Measurements from ENCODE around the gene MAP3K10. TPM values are rescaled to one million over a fixed set of nuclear protein-coding genes. Genes with fewer than 3 reads are reported as not detected.

The MAP3K10 gene
- total and polyA plus RNA-seq, 2 of the 13 experiments (the other 11 are each of a cell fraction or from before 2014, with no cell fraction given), result 3.4 to 5.0 TPM

GRCh38 chr19:40255619-40256166, 64.5 kb downstream of the MAP3K10 start (continued):
- TF ChIP-seq, protein P1, sequence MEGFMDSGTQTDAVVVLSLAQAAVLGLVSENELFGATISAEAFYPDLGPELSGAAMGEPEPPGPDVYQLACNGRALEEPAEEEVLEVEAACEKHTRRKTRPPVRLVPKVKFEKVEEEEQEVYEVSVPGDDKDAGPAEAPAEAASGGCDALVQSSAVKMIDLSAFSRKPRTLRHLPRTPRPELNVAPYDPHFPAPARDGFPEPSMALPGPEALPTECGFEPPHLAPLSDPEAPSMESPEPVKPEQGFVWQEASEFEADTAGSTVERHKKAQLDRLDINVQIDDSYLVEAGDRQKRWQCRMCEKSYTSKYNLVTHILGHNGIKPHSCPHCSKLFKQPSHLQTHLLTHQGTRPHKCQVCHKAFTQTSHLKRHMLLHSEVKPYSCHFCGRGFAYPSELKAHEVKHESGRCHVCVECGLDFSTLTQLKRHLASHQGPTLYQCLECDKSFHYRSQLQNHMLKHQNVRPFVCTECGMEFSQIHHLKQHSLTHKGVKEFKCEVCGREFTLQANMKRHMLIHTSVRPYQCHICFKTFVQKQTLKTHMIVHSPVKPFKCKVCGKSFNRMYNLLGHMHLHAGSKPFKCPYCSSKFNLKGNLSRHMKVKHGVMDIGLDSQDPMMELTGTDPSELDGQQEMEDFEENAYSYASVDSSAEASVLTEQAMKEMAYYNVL (CRISPR knock-in tag; IDR thresholded peaks at IDR 0.05; ENCODE audit: borderline replicate concordance), result 0 out of 2 replicates have a peak, but pooled peaks have one; percentile 1
- no peak for TF ChIP-seq YEATS4 (CRISPR knock-in tag; IDR thresholded peaks at IDR 0.05; ENCODE audit: borderline replicate concordance)
- TF ChIP-seq AKNA (CRISPR knock-in tag; IDR thresholded peaks at IDR 0.05; ENCODE audit: borderline replicate concordance), result no peak
- TF ChIP-seq CHCHD3 (CRISPR knock-in tag; IDR thresholded peaks at IDR 0.05), result no peak
- TF ChIP-seq SMC3 (IDR thresholded peaks at IDR 0.05; ENCODE audit: low read length), result no peak
- peak; percentile 42 for TF ChIP-seq RXRB (CRISPR knock-in tag; IDR thresholded peaks at IDR 0.05; ENCODE audit: borderline replicate concordance)
- no peak for TF ChIP-seq PHB2 (IDR thresholded peaks at IDR 0.05; ENCODE audit: partially characterized antibody)
- no peak for TF ChIP-seq SNAPC5 (CRISPR knock-in tag; IDR thresholded peaks at IDR 0.05; ENCODE audit: borderline replicate concordance)
- no peak for TF ChIP-seq SMARCE1 (IDR thresholded peaks at IDR 0.05; ENCODE audit: borderline replicate concordance)
- TF ChIP-seq ZNF234 (CRISPR knock-in tag; conservative IDR thresholded peaks at IDR 0.05), result no peak
- TF ChIP-seq SRF (IDR thresholded peaks at IDR 0.05; ENCODE audit: low read depth, low read length), result no peak
- no peak for TF ChIP-seq REST (IDR thresholded peaks at IDR 0.05; ENCODE audit: borderline replicate concordance in 1 of 2, low read depth in 1 of 2, low read length in 2 of 2)
- no peak for TF ChIP-seq MBD4 (IDR thresholded peaks at IDR 0.05; ENCODE audit: borderline replicate concordance, low read length)
- TF ChIP-seq ZNF687 (CRISPR knock-in tag; IDR thresholded peaks at IDR 0.05), result peak; percentile 37; the same call in 1 of the 2 replicates

All from HepG2 (cell line).